ENCODE measurements around the gene SAXO2.

- TF ChIP-seq RFX5 (IDR thresholded peaks at IDR 0.05; ENCODE audit: low read depth, low read length) (no peak), CTCF (conservative IDR thresholded peaks at IDR 0.05; ENCODE audit: low read depth, low read length) (no peak), MXI1 (IDR thresholded peaks at IDR 0.05; ENCODE audit: borderline replicate concordance, low read depth, low read length) (no peak), ELK1 (IDR thresholded peaks at IDR 0.05; ENCODE audit: borderline replicate concordance, low read depth, low read length) (no peak), CHD1 (IDR thresholded peaks at IDR 0.05; ENCODE audit: low read depth, low read length) (no peak), POLR2A (IDR thresholded peaks at IDR 0.05; ENCODE audit: low read depth, low read length) (no peak), BHLHE40 (IDR thresholded peaks at IDR 0.05; ENCODE audit: low read depth, low read length) (no peak)
Observed at GRCh38 chr15:82298520-82298919, 35.9 kb downstream of the SAXO2 start.

Data from IMR-90 (cell line).